Uterus (tissue), 2 donors: ENCODE data around the gene PTGES2.

Experiments
- POLR2A ChIP-seq, 2 donors: fragments of 450-650 bp; IDR thresholded peaks; one replicate each; pipeline ENCODE4 v1.6.1; 2016; ENCODE audit warnings: antibody characterized with exemption in 2 of 2, mild to moderate bottlenecking in 1 of 2, moderate library complexity in 1 of 2
- TF ChIP-seq, protein P1 (sequence below), 4 experiments: fragments of 200-600 bp in 2 of 4; fragments of 450-650 bp in 2 of 4; sonication (generic) in 2 of 4; IDR thresholded peaks; one replicate each; pipeline ENCODE4 v1.5.1; 2016 to 2019; ENCODE audit warnings: antibody characterized with exemption in 4 of 4, mild to moderate bottlenecking in 2 of 4, moderate library complexity in 1 of 4

DNA sequence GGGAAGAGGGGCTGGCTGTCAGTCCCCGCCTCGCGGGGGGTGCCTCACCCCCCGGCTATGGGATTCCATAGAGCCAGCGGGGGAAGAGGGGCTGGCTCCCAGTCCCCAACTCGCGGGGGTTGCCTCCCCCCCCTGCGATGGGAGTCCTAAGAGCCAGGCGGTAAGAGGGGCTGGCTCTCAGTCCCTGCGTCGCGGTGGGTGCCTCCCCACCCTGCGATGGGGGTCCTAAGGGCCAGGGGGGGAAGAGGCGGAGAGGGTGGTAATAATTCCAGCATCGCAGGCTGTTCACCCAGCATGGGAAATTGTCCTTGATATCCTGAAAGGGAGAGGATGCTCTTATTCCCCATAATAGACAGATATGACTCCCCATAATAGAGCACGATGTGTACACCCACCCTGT, 12.1 kb upstream of the PTGES2 start:
- no peak for TF ChIP-seq POLR2A (IDR thresholded peaks at IDR 0.05)
- TF ChIP-seq, protein P1, sequence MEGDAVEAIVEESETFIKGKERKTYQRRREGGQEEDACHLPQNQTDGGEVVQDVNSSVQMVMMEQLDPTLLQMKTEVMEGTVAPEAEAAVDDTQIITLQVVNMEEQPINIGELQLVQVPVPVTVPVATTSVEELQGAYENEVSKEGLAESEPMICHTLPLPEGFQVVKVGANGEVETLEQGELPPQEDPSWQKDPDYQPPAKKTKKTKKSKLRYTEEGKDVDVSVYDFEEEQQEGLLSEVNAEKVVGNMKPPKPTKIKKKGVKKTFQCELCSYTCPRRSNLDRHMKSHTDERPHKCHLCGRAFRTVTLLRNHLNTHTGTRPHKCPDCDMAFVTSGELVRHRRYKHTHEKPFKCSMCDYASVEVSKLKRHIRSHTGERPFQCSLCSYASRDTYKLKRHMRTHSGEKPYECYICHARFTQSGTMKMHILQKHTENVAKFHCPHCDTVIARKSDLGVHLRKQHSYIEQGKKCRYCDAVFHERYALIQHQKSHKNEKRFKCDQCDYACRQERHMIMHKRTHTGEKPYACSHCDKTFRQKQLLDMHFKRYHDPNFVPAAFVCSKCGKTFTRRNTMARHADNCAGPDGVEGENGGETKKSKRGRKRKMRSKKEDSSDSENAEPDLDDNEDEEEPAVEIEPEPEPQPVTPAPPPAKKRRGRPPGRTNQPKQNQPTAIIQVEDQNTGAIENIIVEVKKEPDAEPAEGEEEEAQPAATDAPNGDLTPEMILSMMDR (IDR thresholded peaks at IDR 0.05) = no peak
